ENCODE results near the gene C20orf173.
"Not testable (repeated sequence)": the region's sequence is repeated elsewhere in the genome, so short reads cannot be mapped to it uniquely, and the experiment has no call there.

Gene C20orf173

GRCh38 chr20:35547329-35547728 lies 17.9 kb upstream of the C20orf173 start:
- in situ Hi-C loops (cut with HindIII; ENCODE audit: low sequenced_read_pairs), result no loop called here

GRCh38 chr20:35546127-35546526 lies 16.7 kb upstream of the C20orf173 start:
- in situ Hi-C loops (cut with HindIII; ENCODE audit: low sequenced_read_pairs), result no loop called here

- in situ Hi-C loops (cut with HindIII; ENCODE audit: low sequenced_read_pairs), result not testable (repeated sequence)
Measured at GRCh38 chr20:35544941-35545340, 15.5 kb upstream of the C20orf173 start.

GRCh38 chr20:35544436-35544835 lies 15.0 kb upstream of the C20orf173 start:
- in situ Hi-C loops (cut with HindIII; ENCODE audit: low sequenced_read_pairs), result no loop called here

GRCh38 chr20:35542990-35543389 lies 13.5 kb upstream of the C20orf173 start:
- in situ Hi-C loops (cut with HindIII; ENCODE audit: low sequenced_read_pairs), result no loop called here

GRCh38 chr20:35541783-35542662 lies 12.6 kb upstream of the C20orf173 start, which contains the start of gene ERGIC3:
Gene ERGIC3 (plus strand): TSS chr20:35542078. CDS start chr20:35542098, 20 bp downstream.
- in situ Hi-C loops (cut with HindIII; ENCODE audit: low sequenced_read_pairs), result no loop called here

- in situ Hi-C loops (cut with HindIII; ENCODE audit: low sequenced_read_pairs), result no loop called here
Measured at GRCh38 chr20:35541118-35541782, 11.8 kb upstream of the C20orf173 start.

GRCh38 chr20:35539756-35540212 lies 10.3 kb upstream of the C20orf173 start:
- in situ Hi-C loops (cut with HindIII; ENCODE audit: low sequenced_read_pairs), result no loop called here

- in situ Hi-C loops (cut with HindIII; ENCODE audit: low sequenced_read_pairs), result no loop called here
Measured at GRCh38 chr20:35527122-35527769, 2.2 kb downstream of the C20orf173 start.

GRCh38 chr20:35525639-35526038 lies 3.8 kb downstream of the C20orf173 start:
- in situ Hi-C loops (cut with HindIII; ENCODE audit: low sequenced_read_pairs), result no loop called here

GRCh38 chr20:35523298-35523888 lies 6.1 kb downstream of the C20orf173 start:
- in situ Hi-C loops (cut with HindIII; ENCODE audit: low sequenced_read_pairs), result no loop called here

- in situ Hi-C loops (cut with HindIII; ENCODE audit: low sequenced_read_pairs), result no loop called here
Measured at GRCh38 chr20:35518955-35519354, 10.5 kb downstream of the C20orf173 start.

GRCh38 chr20:35517767-35518166 lies 11.7 kb downstream of the C20orf173 start:
- in situ Hi-C loops (cut with HindIII; ENCODE audit: low sequenced_read_pairs), result not testable (repeated sequence)

- in situ Hi-C loops (cut with HindIII; ENCODE audit: low sequenced_read_pairs), result no loop called here
Measured at GRCh38 chr20:35517125-35517524, 12.3 kb downstream of the C20orf173 start.

- in situ Hi-C loops (cut with HindIII; ENCODE audit: low sequenced_read_pairs), result no loop called here
Measured at GRCh38 chr20:35515949-35516645, 13.4 kb downstream of the C20orf173 start.

- in situ Hi-C loops (cut with HindIII; ENCODE audit: low sequenced_read_pairs), result no loop called here
Measured at GRCh38 chr20:35515341-35515740, 14.1 kb downstream of the C20orf173 start.

- in situ Hi-C loops (cut with HindIII; ENCODE audit: low sequenced_read_pairs), result no loop called here
Measured at GRCh38 chr20:35514371-35514932, 15.0 kb downstream of the C20orf173 start.

- in situ Hi-C loops (cut with HindIII; ENCODE audit: low sequenced_read_pairs), result no loop called here
Measured at GRCh38 chr20:35511814-35512420, 17.5 kb downstream of the C20orf173 start.

GRCh38 chr20:35510951-35511735 lies 18.3 kb downstream of the C20orf173 start:
- in situ Hi-C loops (cut with HindIII; ENCODE audit: low sequenced_read_pairs), result no loop called here

Data from endothelial cell of hepatic sinusoid (primary cell).